NCI-H1417 treated with DMSO at 0.1 percent for 48 hours (cell line): ENCODE results near the gene IL6R.

ENCODE experiments used
- DNase-seq: peaks from one replicate; lab custom pipeline; 2025; lab: John Stamatoyannopoulos, UW

IL6R gene

DNA sequence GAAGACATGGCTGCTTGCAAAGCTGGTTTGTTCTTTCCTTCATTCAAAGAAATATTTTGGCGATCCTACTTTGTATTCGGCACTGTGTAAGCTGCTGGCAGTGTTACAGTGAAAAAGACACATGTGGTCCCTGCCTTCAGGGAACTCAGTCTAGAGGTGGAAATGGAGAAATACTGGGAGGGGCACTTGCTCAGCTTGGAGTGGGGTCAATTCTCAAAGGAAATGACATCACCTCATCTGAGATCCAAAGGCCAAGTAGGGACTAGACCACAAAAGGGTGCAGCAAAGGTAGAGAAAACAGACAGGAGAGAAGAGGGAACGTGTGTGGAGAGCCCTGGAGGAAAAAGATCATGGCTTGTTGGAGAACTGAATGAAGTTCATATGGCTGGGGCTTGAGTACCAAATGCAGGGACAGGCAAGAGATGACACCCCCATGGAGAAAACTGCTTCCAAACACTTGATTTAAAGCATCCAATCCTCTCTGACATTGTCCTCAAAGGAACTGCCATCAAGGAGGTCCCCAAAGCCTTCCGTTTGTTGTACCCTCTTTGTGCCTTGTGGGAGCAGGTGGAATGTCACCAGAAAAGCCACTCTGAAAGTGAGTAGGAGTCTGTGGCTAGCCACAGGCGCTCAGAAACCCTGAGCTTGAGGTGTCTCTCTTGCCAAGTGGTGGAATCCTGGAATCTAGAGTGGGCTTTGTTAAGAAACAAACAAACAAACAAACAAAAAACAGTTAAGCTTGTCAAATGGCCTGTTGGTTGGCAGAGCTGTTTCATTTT lies 48.6 kb downstream of the IL6R start:
- DNase-seq: no peak

DNA sequence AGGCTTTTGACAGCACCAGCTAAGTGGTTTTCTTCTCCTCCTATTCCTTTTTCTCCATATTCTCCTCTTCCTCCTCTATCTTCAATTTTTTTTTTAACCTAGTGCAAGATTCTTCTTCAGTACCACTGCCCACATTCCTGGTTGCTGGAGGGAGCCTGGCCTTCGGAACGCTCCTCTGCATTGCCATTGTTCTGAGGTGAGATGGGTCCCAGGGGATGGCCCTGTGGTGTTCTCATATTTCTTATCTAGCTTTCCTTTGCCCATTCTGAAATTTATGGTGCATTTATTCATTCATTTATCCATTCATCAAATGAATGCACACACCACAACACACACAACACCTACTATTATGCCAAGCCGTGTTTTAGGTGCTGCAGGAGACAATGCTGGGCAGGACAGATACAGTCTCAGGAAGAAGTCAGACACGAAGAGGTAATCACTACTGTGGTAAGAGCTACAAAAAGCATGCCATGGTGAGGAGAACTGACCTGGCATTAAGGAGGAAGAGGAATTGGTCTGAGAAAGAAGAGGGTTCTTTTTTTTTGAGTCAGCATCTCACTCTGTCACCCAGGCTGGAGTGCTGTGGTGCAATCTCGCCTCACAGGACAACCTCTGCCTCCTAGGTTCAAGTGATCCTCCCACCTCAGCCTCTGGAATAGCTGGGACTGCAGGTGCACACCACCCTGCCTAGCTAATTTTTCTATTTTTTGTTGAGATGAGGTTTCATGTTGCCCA lies 49.4 kb downstream of the IL6R start:
- DNase-seq: no peak

DNA sequence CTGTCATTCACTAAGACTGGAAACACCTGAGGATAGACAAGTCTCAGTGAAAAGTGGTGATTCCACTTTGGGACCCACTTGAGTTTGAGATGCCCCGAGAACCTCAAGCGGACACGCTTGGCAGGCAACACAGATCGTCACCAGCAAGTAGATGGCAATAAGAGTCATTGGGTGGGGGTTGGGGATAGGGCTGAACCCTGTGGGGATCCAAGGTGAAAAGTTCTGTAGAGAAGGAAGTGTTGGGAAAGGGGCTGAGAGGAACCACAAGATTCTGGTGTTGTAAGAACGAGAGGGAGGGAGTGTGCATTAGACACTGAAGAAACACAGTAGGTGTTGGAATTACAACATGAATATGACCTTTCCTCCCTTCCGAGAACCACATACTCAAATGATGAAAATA lies 51.5 kb downstream of the IL6R start:
- no peak for DNase-seq

DNA sequence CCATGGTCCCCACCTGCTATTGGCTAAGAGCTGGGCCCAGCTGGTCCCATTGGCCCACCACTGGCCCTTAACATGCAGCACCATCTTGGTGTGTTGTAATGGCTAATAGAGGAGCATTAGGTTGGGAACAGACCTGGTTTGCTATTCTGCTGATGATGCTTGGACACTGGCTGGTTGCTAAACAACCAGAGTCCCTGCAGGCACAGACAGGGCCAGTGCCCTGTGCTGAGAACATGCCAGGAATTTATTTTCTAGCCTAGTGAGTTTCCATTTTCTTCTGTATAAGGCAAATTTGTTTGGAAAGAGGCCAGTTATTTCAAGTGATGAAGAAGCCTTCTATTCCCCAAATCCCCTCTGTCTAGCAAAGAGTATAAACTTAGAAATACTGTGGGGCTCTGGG lies 53.9 kb downstream of the IL6R start:
- no peak for DNase-seq

DNA sequence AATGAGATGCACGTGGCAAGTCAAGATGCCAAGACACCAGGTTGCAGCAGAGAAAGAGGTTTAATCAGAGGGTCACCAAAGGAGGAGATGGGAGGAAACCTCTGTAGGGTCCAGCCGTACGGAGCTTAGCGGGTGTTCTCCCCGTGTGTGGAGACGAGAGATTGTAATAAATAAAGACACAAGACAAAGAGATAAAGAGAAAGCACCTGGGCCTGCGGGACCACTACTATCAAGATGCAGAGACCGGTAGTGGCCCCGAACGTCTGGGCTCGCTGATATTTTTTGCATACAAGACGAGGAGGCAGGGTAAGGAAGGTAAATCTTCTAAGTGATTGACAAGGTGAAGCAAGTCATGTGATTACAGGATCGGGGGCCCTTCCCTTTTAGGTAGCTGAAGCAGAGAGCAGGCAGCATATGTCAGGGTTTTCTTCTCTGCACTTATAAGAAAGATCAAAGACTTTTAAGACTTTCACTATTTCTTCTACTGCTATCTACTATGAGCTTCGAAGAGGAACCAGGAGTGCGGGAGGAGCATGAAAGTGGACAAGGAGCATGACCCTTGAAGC lies 55.6 kb downstream of the IL6R start:
- no peak for DNase-seq

DNA sequence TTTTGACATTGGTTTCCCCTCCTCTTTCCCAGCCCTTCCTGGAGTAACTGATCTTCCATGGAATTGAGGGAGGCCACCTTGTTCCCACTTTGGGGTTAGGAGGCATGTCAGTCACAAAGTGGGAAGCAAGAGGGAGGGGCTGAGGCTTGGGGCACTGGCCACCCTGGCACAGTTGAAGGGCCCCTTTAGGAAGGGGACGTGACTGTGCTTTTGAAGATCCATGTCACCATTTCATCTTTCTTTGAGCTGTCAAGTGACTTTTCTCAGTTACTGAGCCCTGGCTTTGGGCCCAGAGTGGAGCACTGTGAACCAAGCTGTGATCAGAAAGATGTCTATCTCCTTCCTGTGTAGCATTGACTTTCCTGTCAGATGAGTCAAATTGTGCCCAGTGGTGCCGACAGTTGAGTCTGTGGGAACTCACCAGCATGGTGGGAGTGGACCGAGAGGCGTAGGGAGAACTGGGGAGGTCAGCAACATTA lies 58.4 kb downstream of the IL6R start:
- DNase-seq: no peak

DNA sequence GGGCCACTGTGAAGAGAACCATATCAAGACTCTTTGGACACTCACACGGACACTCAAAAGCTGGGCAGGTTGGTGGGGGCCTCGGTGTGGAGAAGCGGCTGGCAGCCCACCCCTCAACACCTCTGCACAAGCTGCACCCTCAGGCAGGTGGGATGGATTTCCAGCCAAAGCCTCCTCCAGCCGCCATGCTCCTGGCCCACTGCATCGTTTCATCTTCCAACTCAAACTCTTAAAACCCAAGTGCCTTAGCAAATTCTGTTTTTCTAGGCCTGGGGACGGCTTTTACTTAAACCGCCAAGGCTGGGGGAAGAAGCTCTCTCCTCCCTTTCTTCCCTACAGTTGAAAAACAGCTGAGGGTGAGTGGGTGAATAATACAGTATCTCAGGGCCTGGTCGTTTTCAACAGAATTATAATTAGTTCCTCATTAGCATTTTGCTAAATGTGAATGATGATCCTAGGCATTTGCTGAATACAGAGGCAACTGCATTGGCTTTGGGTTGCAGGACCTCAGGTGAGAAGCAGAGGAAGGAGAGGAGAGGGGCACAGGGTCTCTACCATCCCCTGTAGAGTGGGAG lies 60.6 kb downstream of the IL6R start:
- DNase-seq: no peak

DNA sequence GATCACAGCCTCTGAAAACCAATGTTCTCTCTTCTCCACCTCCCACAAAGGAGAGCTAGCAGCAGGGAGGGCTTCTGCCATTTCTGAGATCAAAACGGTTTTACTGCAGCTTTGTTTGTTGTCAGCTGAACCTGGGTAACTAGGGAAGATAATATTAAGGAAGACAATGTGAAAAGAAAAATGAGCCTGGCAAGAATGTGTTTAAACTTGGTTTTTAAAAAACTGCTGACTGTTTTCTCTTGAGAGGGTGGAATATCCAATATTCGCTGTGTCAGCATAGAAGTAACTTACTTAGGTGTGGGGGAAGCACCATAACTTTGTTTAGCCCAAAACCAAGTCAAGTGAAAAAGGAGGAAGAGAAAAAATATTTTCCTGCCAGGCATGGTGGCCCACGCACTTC lies 61.1 kb downstream of the IL6R start:
- DNase-seq: no peak

DNA sequence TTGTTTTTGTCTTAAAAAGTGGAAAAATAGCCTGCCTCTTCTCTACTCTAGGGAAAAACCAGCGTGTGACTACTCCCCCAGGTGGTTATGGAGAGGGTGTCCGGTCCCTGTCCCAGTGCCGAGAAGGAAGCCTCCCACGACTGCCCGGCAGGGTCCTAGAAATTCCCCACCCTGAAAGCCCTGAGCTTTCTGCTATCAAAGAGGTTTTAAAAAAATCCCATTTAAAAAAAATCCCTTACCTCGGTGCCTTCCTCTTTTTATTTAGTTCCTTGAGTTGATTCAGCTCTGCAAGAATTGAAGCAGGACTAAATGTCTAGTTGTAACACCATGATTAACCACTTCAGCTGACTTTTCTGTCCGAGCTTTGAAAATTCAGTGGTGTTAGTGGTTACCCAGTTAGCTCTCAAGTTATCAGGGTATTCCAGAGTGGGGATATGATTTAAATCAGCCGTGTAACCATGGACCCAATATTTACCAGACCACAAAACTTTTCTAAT lies 61.8 kb downstream of the IL6R start:
- no peak for DNase-seq

DNA sequence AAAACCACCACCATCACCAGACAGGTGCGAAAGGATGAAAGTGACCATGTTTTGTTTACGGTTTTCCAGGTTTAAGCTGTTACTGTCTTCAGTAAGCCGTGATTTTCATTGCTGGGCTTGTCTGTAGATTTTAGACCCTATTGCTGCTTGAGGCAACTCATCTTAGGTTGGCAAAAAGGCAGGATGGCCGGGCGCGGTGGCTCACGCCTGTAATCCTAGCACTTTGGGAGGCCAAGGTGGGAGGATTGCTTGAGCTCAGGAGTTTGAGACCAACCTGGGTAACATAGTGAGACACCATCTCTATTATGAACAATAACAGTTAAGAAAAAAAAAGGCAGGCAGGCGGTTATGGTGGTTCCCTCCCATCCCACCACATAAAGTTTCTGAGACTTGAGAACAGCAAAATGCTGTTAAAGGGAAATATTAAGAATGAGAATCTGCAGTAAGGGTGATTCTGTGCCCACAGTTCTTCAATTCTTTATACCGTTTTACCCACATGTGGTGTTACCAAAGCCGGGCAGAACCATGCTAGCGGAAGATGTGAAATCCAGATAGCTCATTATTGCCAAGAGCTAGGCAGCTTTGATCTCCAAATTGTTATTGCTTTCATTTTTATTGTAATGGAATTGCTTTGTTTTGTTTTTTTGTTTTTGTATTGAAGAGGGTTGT lies 62.4 kb downstream of the IL6R start:
- no peak for DNase-seq

DNA sequence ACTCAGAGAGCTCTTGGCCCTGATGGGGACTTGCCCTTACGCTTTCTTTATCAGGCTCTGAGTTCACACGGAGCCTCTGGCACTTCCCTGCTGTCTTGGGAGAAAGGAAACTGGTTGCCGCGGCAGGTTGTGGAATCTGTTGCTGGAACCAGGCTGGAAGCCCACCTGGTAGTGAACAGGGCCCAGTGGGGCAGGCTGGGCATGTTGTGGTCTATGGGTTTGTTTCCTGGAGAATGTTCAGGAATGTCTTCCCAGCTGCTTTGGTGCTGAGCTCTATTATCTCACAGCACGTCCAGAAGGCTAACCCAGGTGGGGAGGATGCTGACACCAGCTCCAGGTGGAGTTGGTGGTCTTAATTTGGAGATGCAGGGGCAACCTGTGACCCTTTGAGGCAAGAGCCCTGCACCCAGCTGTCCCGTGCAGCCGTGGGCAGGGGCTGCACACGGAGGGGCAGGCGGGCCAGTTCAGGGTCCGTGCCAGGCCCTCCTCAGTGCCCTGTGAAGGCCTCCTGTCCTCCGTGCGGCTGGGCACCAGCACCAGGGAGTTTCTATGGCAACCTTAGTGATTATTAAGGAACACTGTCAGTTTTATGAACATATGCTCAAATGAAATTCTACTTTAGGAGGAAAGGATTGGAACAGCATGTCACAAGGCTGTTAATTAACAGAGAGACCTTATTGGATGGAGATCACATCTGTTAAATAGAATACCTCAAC lies 63.5 kb downstream of the IL6R start:
- DNase-seq: no peak

DNA sequence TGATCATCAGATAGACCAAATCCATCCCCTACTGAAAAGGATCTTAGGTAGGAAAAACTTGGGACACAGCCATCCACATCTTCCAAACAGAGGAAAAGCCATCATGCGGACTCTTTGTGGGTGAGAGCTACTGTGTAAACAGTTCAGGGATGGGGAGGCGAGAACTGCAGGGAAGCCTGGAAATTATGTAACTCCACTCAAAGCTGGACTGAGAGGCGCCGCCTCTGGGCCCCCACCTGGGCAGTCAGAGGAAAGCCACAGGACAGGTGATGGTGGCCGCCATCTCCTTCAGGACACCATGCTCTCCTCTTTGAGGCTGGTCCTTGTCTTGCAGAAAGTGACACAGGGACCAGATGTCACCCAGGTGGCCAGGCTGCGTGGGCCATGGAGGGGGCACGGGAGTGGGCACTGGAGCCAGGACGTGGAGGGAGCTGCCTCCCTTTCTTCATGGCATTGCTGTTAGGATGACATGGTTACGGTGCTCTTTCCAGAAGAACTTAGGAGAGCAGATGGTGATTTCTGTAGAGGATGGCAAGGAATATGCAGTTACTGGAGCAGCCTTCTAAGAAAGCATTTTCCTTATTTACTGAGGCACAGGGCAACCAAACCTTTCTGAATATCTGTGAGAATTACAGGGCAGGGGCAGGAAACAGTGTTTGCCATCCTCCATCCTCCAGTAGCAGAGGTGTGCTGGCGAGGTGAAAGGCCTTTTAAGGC lies 64.9 kb downstream of the IL6R start:
- no peak for DNase-seq

DNA sequence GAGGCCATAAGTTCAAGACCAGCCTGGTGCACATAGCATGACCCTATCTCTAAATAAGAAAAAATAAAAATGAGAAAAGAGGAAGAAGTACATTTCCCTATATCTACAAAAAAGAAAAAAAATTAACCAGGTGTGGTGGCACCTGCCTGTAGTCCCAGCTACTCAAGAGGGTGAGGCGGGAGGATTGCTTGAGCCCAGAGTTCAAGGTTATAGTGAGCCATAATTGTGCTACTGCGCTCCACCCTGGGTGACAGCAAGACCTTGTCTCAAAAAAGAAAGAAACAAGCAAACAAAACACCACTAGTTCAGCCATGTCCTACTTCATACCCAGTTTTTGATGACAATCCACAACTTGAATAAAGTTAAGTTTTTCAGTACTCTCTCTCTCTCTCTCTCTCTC lies 66.2 kb downstream of the IL6R start:
- DNase-seq: no peak

DNA sequence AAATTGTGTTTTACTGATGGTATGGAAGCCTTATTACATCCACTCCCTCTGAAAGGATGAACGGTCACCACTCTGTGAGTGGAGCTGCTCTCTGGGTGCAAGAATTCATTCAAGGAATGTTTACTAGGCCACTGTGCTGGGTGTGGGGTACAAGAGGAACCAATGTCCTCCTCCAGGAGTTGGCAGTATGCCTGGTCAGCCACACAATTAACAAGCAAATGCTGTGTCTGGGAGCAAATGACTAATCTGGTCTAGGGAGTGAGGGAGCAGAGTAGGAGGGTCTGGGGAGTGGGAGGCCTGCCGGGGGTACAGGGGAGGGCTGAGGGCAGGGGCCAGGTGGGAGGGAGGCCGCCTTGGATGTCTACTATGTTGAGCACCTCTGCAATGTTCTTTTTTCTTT lies 69.7 kb downstream of the IL6R start:
- no peak for DNase-seq

DNA sequence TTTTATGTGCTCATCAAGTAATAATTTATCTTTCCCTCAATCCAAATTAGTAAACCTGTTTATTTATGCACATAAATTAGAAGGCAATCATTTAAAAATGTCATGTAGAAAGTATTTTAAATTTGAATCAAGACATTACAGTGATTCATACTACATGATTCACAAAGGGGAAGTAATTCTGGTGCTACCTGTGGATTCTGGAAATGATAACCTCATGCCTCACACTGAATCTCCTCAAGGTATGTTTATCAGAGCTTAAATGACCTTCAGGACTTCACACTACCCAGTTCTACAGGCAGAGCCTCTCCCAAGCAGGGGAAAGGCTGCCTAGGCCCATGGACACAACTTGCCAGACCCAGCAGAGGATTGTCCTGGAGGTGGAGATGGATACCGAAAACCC lies 71.6 kb downstream of the IL6R start:
- DNase-seq: no peak

DNA sequence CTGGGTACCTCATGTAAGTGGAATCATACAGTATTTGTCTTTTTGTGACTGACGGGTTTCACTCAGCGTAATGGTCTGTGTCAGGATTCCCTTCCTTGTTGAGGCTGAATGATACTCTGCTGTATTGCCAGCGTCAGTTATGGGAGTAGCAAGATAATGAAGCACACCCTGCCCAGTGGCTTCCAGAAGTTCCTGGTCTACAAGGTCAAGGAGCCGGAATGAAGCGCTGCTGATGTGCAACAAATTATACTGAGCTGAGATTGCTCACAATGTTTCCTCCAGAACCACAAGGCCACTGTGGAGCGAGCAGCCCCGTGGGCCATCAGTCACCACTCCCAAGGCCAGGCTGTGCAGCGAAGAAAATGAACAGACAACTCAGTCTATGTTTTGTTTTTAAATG lies 72.9 kb downstream of the IL6R start:
- no peak for DNase-seq

DNA sequence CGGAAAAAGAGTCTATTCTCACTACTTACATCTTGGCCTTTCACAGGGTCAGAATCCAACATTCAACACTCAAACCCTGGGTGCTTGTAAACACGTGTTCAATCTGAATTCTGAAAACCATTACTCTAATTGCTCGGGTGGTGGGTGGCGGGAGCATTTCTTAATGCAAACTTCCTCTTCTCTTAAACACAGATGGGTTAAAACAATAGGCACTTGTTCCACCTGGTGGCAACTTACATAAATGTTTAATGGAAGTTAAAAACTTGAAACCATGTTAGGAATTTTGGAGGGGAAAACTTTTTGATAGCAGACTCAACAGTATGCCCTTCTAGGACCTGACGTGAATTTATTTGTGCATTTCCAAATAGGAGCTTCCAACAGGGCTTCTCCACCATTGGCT lies 73.5 kb downstream of the IL6R start:
- no peak for DNase-seq

DNA sequence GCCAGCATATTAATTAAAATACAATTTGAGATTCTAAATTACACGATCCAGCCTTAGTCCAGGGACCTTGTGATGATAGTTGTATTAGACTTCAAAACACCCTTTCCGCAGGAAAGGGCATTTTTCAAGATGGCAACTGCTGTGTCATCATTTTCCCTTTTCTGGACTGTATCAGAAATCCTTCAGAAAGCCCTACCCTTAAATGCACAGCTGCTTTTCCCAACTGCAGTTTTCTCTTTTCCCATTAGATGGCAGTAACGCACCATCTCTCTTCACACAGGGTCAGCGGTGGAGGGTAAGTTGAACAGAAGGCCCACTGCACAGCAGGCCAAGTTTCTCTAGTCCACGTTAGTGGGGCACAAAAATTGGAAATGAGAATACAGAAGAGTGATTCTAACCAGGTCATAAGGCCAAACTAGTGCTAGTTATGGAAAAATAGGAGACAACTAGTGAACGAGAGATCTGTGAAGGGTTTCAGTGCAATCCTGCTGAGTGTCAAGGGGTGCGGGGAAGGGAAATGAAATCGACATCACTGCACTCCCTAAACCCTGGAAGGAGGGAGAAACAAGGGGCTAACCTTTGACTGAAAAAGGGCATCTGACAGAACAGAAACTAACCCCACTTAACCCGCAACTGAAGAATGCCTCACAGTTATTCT lies 74.8 kb downstream of the IL6R start:
- peak; percentile 51 for DNase-seq

DNA sequence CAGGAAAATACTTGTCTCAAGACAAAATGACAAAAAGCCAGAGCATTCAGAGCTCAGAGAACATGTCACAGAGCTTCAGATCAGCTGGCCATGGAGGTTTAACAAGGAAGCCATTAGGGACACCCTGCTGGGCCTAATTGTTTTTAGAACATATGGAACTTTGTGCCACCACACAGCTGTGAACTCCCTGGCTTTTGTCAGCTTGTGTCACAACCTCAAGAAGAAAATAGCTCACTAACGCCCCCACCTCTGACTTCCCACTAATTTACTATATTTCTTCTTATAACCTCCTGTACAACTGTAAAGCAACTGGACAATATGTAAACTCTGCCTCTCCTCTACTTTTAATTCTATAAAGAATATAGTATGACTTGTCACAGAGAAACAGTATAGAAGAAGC lies 75.9 kb downstream of the IL6R start:
- no peak for DNase-seq
